CD4-positive, alpha-beta T cell treated with Interleukin-4 for 4 hours (primary cell): ENCODE data around the gene CCDC82.
"Not testable (repeated sequence)": the region's sequence is repeated elsewhere in the genome, so short reads cannot be mapped to it uniquely, and the experiment has no call there.

ENCODE experiments used
- DNase-seq: peaks from one replicate; pipeline ENCODE4 v3.0.0-alpha.2; 2020

The CCDC82 gene

DNA sequence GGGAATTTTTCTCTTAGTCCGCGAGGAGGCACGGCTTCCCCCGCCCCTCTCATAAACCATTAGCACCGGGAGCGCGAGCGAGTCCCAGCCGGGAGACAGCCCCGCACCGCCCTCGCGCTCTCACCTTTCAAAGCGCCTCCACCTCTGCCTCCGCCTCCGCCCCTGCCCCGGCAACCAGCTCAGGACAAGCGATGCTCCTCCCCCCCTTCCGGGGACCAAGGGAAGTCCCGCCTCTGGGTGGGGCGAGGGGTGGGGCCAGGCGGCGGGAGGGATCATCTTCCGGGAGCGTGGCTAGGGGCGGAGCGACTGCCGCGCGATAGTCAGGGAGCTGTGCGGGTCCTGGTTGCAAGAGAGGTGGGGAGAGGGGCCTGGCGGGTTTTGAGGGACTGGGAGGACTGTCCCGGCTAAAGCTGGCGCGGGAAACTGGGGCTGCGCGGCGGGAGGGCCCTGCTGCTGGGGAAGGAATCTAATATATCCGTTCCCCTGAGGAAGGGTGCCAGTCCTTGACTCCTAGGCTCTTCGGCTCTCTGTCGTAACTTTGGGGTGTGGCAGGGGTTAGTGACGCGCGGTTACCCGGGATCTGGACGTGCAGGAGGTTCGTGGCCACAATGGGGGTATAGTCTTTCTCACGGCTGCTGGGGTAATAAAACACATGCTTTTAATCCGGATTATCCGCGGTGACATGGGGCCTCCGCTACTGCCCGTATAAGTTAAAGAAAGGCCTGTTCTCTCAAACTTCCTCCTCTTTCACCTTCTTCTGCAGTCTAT, at the start of gene CCDC82, which contains the start of gene JRKL:
TSS of gene CCDC82 (minus strand) at position 193 of the 768 bp plus-strand sequence. CDS start 5,165 bp downstream, outside the sequence.
TSS of gene JRKL (plus strand) at position 294 of the 768 bp plus-strand sequence. CDS start 637 bp downstream, outside the sequence.
- DNase-seq, result peak; percentile 96

DNA sequence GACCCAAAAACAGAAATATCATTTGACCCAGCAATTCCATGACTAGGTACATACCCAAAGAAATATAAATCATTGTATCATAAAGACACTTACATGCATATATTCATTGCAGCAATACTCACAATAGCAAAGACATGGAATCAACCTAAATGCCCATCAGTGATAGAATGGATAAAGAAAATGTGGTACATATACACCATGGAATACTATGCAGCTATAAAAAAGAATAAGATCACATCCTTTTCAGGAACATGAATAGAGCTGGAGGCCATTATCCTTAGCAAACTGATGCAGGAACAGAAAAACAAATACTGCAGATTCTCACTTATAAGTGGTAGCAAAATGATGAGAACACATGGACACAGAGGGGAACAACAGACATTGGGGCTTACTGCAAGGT, 42.9 kb upstream of the CCDC82 start:
- not testable (repeated sequence) for DNase-seq

DNA sequence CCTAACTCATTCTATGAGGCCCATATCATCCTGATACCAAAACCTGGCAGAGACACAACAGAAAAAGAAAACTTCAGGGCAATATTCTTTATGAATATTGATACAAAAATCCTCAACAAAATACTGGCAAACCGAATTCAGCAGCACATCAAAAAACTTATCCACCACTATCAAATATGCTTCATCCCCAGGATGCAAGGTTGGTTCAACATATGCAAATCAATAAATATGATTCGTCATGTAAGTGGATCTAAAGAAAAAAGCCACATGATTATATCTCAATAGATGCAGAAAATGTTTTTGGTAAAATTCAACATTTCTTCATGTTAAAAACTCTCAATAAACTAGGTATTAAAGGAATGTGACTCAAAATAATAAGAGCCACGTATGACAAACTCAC, 41.0 kb upstream of the CCDC82 start:
- no peak for DNase-seq

DNA sequence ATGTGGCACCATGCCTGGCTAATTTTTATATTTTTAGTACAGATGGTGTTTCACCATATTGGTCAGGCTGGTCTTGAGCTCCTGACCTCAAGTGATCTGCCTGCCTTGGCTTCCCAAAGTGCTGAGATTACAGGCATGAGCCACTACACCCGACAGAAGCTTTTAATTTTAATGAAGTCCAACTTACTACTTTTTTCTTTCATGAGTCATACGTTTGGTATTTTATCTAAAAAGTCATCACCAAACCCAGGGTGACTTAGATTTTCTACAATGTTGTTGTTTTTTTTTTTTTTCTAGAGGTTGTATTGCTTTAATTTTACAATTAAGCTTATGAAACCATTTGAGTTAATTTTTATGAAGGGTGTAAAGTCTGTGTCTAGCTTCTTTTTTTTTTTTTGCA, 35.0 kb upstream of the CCDC82 start:
- DNase-seq, result no peak

DNA sequence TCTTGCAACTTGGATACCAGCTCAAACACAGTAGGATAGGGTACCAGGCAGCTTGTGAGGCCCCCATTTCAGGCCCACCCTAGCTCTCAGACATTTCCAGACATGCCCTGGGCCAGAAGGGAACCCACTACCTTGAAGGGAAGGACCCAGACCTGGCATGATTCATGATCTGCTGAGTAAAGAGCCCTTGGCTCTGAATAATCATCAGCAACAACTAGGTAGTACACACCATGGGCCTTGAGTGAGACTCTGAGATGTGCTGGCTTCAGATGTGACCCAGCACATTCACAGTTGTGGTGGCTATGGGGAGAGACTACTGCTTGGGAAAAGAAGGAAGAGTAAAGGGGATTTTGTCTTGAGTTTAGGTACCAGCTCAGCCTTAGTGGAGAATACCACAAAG, 23.7 kb upstream of the CCDC82 start:
- no peak for DNase-seq

DNA sequence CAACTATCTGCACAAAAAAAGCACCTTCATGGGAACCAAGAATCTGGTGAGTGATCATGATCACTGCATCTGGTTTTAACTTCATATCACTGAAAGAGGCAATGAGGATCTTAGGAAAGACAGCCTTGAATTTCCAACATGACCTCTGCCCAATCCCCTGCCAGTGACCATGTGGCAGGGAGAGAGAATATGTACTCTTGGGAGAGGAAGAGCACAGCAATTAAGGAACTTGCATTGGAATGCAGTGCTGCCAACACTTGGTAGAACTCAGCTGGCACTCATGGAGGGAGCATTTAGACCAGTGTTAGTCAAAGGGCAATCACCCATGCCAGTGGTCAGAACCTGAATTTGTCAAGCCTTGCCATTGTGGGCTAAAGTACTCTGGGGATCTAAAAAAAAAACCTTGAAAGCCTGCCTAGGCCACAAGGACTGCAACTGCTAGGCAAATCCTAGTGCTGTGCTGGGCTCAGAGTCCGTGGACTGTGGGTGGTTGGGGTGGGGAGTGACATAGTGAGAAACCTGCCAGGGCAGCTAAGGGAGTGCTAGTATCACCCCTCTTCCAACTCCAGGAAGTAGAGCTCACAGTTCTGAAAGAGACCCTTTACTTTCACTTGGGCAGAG, 23.2 kb upstream of the CCDC82 start:
- DNase-seq, result no peak

DNA sequence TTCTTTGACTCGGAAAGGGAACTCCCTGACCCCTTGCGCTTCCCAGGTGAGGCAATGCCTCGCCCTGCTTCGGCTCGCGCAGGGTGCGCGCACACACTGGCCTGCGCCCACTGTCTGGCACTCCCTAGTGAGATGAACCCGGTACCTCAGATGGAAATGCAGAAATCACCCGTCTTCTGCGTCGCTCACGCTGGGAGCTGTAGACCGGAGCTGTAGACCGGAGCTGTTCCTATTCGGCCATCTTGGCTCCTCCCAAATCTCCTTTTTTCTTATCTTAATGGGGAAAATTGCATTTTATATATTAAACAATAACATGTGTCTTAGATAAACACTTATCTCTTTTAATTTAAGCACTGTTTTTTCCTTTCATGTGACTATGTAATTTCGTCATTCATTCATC, 21.7 kb upstream of the CCDC82 start:
- not testable (repeated sequence) for DNase-seq

DNA sequence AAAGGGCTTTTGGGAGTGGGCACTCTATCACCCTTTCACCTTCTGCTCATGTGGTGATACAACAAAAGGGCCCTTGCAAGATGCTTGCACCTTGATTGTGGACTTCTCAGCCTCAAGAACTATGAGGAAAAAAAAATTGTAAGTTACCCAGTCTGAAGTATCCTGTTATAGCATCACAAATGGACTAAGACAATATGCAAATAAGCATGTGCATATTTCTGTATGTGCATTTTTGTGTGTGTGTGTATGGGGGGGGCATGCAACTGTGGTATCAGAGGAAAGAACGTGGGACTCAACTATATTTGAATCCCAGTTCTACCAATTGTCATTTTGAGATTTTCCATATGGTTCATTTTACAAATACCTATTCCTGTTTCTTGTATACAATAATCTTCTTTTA, 11.0 kb upstream of the CCDC82 start:
- DNase-seq, result no peak

DNA sequence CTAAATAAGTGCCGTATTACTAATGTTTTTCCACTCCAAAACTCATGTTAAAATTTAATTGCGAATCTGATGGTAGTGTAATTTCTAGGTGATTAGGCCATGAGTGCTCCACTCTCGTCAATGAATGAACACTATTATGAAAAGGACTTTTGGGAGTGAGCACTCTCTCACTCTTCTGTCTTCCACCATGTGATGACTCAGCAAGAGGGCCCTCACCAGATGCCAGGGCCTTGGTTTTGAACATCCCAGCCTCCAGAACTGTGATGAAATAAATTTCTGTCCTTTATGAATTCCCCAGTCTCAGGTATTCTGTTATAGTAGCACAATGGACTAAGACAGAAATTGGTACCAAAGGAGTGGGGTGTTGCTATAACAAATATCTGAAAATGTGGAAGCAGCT, 8.2 kb upstream of the CCDC82 start:
- DNase-seq, result no peak

DNA sequence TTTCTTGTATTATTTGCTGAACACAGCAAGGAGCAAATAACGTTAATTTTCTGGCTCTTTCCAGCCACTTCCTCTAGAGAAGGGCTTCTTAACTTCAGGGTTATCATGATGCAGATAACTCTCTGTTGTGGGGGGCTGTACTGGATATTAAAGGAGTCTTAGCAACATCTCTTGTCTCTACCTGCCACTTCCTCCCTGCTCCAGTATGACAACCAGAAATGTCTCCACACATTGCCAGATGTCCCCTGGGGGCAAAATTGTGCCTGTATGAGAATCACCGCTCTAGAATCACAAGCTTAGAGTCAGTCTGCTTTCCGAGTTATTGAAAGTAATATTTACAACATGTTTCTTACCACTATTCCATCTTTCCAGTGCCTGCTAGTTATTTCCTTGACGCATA, 6.9 kb upstream of the CCDC82 start:
- no peak for DNase-seq

DNA sequence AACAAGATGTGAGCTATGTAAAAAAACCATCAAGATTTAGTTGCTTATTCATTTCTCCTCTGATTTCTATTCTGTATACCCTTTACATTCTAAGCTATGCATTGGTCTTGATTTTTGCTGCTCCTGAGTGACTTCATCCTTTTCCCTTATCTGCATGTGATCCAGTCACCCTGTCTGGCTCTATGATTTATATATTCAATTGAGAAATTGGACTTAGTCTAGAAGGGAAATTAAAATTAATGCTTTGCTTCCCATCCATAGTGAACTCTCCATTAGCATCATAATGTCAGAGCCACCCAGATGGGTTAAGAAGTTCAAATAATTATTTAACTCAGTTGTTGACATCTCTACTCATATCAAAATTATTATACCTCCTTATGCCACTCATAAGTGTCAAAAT, 5.1 kb upstream of the CCDC82 start:
- DNase-seq, result no peak

DNA sequence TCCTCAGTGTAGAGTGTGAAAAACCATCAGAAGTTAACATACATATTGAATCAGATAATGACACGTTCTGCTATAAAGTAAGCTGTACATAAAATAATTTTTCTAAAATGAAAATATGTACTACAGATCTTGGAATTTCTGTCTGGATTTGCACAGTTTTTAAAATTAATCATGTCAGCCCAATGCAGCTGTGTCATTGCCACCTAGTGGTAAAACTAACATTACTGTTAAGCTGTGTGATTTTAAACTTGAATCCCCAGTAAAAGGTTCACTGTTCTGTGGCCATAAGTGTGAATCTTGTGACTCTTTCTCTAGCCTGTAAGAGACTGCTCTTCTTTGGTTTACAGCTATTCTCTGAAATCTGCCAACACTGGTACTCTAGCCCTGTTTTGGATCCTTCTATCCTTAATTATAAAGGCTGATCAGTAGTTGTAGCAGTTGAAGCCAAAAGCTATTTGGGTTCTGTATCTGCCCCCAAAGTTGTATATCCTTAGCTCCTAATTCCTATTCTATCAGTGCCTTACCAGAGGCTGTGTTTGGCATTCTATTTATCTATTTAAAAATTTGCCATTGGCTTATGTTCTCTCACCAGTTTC, 4.1 kb upstream of the CCDC82 start:
- peak; percentile 50 for DNase-seq

DNA sequence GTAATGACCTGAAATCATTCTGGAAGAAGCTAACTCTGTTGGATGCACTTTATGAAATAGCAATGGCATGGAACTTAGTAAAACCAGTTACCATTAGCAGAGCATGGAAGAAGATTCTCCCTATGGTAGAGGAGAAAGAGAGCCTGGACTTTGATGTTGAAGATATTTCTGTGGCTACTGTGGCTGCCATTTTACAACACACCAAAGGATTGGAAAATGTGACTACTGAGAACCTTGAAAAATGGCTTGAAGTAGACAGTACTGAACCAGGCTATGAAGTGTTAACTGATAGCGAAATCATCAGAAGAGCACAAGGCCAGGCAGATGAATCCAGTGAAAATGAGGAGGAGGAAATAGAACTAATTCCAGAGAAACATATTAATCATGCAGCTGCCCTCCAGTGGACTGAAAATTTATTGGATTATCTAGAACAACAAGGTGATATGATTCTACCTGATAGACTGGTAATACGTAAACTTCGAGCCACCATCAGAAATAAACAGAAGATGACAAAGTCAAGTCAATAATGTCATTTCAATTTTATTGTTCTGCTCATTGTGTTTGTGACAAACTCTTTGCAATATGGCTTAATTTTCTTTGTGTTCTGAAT, 2.1 kb upstream of the CCDC82 start:
- DNase-seq, result no peak

DNA sequence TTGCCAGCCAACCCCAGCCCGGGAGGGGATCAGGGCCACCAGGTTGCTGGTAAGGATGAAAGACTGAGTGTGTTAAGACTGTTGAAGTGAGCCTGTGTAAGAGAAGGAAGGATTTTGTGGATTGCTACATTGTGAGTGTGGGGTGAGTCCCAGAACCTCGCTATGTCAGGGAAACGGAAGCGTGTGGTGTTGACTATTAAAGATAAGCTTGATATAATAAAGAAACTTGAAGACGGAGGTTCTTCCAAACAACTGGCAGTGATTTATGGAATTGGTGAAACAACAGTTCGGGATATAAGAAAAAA, 728 bp upstream of the CCDC82 start:
- peak; percentile 8 for DNase-seq

DNA sequence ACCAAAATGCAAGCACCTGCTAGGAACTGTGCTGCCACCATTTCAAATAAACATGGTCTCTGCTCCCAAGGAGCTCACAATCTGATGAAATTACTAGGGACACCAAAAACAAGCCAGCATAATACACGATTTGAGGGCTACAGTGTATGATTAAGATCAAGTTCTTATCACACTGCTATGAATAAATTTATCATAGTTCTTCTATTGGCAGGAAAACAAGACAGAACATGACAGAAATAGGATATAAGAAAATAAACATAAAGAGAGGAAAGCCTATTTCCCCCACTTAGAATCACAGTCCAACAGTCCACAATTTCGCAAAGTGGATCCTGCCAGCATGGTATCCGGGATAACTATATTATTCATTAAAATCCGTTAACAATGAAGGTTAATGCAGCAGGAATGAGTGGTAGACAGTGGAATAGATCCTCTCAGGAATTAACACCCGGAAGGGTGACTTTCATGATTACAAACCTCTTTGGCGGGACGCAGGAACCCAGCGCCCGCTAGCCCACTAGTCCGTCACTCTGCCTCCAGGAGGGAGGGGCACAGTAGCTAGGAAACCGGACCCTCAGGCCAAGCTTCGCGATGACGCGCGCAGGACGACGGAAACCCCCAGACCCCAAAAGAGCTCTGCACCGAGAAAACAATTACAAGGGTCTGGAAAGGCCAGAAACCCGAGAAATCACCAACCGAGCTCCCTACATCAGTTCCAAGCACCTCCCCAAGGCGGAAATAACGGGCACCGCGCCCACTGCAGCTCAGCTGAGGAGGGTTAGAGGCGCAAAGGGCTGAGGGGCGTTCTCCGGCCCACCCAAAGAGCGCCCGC, 607 bp downstream of the CCDC82 start:
- no peak for DNase-seq

DNA sequence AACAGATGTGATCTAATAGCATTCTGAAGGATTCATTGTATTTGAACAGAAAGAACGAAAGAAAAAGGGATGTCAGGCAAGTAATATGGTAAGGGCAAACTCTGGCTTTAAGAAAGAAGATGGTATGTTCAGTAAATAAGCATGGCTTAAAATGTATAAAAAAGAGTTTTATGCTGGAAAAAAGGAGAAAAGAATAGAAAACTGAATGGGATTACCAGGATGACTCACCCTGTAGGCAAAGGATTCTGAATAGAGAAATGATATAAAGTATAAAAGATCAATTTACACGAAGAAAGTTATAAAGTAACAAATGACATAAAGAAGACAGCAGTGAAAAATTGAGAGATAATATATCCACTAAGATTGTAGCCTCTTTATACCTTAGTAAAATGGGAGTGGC, 4.5 kb downstream of the CCDC82 start:
- no peak for DNase-seq

DNA sequence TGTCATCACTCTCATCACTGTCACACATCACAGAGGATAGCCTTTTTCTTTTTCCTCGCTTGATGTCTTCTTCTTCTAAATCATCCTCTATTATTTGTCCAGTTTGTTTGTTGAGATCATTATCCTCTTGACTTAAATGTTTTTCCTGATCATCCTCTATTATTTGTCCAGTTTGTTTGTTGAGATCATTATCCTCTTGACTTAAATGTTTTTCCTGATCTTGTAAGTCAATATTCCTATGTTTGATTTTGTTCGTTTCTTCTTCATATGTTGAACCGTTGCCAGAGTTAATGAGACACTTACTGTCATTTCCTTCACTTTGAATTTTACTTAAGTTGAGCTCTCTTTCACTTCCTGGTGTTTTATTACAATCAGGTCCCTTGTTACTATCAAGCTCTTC, 5.6 kb downstream of the CCDC82 start:
- no peak for DNase-seq

DNA sequence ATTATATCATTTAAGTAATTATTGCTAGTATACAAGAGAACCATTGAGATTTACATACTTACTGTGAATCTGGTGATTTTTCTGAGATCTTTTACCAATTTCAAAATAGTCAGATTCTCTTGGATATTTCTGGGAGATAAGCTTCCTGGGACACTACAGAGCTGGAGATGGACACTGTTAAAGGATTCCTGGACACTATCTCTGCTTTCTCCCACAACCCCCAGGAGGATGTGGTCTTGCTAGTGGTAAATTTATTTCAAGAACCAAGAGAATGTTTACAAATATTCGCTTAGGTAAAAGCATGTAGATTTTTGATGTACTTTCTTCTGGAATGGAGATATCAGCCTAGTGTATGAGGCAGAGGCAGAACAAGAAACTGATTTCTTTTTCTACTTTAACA, 12.9 kb downstream of the CCDC82 start:
- no peak for DNase-seq

DNA sequence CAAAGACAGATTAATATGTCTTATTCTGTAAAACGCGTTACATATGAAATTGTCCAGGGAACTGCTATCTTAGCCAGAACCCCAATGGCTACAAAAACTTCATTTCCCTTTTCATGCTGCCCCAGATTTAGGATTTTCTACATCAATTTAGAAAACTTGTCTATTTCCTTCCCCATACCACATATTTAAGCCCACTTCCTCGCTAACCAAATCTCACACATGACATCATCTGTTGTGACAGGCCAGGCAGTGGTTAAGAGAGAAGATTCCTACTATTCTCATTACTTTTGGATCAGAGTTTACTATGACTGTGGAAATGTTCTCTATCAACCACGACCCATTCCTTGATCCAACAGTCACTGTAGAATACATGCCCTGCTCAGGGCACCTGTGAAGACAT, 15.9 kb downstream of the CCDC82 start:
- no peak for DNase-seq

DNA sequence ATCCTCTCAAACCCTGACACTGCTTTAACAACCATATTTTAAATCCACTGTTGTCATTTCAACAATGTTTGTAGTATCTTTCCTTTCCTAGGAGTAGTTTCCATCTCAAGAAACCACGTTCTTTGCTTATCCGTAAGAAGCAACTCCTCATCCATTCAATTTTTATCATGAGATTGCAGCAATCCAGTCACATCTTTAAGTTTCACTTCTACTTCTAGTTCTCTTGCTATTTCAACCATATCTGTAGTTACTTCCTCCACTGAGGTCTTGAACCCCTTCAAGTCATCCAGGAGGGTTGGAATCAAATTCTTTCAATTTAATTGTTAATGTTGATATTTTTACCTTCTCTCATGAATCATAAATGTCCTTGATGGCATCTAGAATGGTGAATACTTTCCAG, 22.4 kb downstream of the CCDC82 start:
- no peak for DNase-seq

DNA sequence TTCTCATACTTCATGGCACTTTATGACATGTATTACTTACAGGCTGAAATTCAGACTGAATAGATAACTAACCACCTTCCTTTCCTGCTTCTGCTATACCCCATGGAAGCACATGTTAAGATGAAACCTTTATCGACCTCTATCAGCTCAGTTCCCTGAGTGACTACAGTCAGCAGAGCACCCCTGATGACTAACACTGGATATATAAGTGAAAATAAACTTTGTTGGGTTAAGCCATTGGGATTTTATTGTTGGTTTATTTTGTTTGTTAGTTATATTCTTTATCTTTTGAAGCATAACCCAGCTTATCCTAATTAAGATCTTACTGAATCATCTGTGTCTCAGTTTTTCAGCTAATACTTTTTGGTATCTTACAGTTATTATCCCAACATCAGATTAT, 23.7 kb downstream of the CCDC82 start:
- DNase-seq, result no peak

DNA sequence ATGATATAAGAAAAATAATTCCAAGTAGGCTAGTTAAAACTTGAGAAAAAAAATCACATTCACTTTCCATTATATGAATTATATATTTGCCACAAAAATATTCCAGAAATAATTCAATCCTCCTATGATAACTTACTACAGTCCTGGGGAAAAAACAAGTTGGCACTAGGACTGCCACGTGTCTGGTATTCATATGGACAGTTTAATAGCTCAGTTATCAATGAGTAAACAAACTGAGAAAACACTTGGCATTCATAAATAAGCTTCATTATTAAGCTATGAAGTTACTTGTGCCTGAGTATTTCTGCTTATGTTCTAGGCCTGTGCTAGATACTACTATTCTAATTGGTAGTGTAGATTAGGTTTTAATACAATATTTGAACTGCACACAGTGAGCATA, 24.2 kb downstream of the CCDC82 start:
- no peak for DNase-seq

DNA sequence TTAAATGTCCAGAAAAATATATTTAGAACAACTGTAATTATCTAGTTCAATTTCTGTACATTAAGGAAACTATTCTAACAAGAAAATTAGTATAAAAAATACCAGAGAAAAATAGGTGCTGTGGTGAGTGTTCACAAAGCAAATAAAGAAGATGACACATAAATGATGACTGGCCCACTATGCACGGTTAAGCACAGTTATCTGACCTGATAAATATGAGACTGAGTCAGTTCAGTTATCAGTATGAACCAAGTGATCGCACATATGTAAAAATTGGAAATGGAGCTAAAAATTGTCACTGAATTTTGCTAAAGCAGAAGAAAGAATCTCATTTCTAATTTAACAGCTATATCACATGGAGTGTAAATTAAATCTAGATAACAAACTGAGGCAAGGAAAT, 27.9 kb downstream of the CCDC82 start:
- no peak for DNase-seq
